ENCODE data around the gene CDH12.

GRCh38 chr5:22722491-22722890, 130.7 kb downstream of the CDH12 start:
- TF ChIP-seq CTCF (IDR thresholded peaks at IDR 0.05 in 4 of 5, conservative IDR thresholded peaks at IDR 0.05 in 1 of 5) (no peak), POLR2A (IDR thresholded peaks at IDR 0.05) (no peak)

All from gastrocnemius medialis (tissue), 4 donors.